Vagina (tissue), 2 donors: ENCODE measurements around the gene TBX10.

Experiments used
- POLR2A ChIP-seq, 2 donors: fragments of 450-650 bp; IDR thresholded peaks; one replicate each; pipeline ENCODE4 v1.6.1; 2017; ENCODE audit warnings: antibody characterized with exemption in 2 of 2, mild to moderate bottlenecking in 2 of 2, moderate library complexity in 2 of 2
- TF ChIP-seq, protein P1 (sequence below), 3 experiments: fragments of 450-650 bp in 2 of 3; fragments of 200-600 bp in 1 of 3; sonication (generic) in 1 of 3; IDR thresholded peaks; one replicate each; pipeline ENCODE4 v1.5.1; 2017 to 2019; ENCODE audit warnings: antibody characterized with exemption in 3 of 3, mild to moderate bottlenecking in 2 of 3, moderate library complexity in 2 of 3

DNA sequence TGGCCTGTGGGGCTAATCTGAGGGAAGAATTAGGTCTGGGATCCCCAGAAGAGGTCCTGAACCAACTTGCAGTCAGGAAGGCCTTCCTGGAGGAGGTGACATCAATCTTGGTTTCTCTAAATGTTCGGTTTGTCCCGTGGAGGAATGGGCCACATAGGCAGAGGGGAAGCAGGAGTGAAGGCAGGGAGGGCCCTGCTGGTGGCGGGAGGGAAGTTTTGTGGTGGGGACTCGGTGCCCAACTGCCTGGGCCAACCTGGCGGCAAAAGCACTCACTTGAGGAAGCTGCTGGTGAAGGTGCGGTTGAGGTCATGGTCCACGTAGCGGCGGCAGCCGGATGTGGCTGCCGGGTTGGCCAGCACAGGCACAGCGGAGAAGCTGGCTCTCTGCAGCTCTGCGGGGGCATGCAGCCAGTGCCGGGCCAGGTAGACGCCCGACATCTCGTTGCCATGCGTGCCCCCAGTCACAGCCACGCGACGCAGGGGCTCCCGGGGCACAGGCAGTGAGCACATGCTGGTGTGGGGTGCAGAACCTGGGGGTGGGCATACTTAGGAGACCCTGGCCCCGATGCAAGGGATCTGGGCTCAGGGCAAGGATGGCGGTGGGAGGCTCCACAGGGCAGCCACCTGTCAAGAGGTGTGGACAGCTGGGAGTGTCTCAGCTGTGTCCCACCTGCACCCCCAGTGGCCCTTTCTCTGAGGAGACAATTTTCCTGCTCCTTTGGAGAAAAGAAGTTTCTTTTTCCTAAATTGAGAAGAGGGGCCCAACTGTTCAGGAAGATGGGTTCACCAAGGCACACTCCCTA lies 7.2 kb upstream of the TBX10 start:
- TF ChIP-seq, protein P1, sequence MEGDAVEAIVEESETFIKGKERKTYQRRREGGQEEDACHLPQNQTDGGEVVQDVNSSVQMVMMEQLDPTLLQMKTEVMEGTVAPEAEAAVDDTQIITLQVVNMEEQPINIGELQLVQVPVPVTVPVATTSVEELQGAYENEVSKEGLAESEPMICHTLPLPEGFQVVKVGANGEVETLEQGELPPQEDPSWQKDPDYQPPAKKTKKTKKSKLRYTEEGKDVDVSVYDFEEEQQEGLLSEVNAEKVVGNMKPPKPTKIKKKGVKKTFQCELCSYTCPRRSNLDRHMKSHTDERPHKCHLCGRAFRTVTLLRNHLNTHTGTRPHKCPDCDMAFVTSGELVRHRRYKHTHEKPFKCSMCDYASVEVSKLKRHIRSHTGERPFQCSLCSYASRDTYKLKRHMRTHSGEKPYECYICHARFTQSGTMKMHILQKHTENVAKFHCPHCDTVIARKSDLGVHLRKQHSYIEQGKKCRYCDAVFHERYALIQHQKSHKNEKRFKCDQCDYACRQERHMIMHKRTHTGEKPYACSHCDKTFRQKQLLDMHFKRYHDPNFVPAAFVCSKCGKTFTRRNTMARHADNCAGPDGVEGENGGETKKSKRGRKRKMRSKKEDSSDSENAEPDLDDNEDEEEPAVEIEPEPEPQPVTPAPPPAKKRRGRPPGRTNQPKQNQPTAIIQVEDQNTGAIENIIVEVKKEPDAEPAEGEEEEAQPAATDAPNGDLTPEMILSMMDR (IDR thresholded peaks at IDR 0.05): no peak
- TF ChIP-seq POLR2A (IDR thresholded peaks at IDR 0.05): no peak
